ENCODE data around the gene PNLIPRP1.

Gene PNLIPRP1

DNA sequence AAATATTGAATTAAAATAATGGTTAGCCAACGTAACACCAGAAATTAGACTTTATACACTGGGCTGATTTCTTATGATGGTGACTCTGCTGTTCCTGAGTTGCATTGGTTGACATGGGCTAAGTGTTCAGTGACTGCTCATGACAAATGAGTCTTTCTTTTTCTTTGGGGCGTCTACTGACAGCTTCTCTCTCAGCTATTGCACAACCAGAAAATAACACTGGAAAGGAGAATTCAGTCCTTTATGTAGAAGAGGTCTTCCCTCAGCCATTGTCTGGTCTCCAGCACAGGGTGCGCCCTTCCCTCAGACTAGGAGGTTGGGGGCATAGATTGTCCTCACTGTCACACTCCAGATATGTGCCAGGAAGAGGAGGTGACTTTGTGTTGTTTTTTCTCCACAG, 23.4 kb upstream of the PNLIPRP1 start:
- no peak for DNase-seq (ENCODE audit: low read depth)
- Histone ChIP-seq H3K9me3 (ENCODE audit: control insufficient read depth, low read length) (no peaks in the 10 kb centered on the region), H3K9ac (ENCODE audit: low read length) (no peak overlapping the region), H3K4me3 (ENCODE audit: low read length) (no peak overlapping the region), H3K36me3 (ENCODE audit: control insufficient read depth, insufficient read depth, low read length, severe bottlenecking) (no peaks in the 10 kb centered on the region), H3K27me3 (replicated peaks; ENCODE audit: control insufficient read depth, insufficient read depth, low read length) (peaks cover 6% of the 10 kb centered on the region), H3K4me1 (ENCODE audit: control insufficient read depth, insufficient read depth, low read length) (no peaks in the 10 kb centered on the region)

DNA sequence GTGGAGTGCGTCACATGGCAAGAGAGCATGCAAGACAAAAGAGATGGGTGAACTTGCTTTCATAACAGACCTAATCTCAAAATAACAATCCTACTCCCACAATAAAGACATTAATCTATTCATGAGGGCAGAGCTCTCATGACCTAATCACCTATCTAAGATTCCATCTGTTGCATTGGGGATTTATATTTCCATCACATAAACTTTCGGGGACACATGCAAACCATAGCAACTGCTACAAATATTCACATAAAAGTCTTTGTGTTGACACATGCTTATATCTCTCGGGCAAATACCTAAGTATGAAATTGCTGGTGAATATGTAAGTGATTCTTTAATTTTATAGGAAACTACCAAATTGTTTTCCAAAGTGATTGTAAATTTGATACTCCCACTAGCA, 16.0 kb upstream of the PNLIPRP1 start:
- H3K9ac ChIP-seq (ENCODE audit: low read length) = no peak overlapping the region
- no peaks in the 10 kb centered on the region for H3K4me1 ChIP-seq (ENCODE audit: control insufficient read depth, insufficient read depth, low read length)
- no peaks in the 10 kb centered on the region for H3K27me3 ChIP-seq (replicated peaks; ENCODE audit: control insufficient read depth, insufficient read depth, low read length)
- H3K9me3 ChIP-seq (ENCODE audit: control insufficient read depth, low read length) = no peaks in the 10 kb centered on the region
- no peaks in the 10 kb centered on the region for H3K36me3 ChIP-seq (ENCODE audit: control insufficient read depth, insufficient read depth, low read length, severe bottlenecking)
- H3K4me3 ChIP-seq (ENCODE audit: low read length) = no peak overlapping the region
- DNase-seq (ENCODE audit: low read depth) = no peak

DNA sequence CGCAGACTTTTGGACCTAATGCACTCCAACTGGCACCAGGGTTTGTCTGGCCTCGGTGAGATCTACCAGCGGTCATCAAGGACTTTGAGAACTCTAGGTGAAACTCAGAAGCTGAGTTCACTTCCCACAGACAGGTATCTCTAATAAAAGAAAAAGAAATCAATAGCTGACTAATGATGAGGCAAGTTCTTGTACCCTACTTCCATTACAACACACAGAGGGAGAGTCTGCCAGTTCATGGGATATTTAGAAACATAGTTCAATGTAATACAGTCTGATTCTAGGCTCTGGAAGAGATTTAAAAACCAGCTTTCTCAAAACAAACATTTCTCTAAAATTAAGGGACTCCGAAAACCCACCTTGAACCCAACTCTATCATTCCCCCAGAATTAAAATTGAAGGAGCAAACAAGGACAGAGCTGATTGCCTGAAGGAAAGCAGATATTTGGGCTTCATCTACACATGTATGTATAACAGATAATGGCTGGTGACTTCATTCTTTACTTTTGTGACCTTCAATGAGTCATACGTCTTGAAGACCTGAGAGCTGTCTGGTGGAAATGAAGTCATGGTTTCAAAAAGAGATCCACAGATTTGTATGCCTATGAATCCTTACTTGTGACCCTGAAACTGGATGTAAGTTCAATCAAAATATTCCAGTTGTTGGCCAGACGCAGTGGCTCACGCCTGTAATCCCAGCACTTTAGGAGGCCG, 2.7 kb upstream of the PNLIPRP1 start:
- H3K4me1 ChIP-seq (ENCODE audit: control insufficient read depth, insufficient read depth, low read length) = no peaks in the 10 kb centered on the region
- H3K36me3 ChIP-seq (ENCODE audit: control insufficient read depth, insufficient read depth, low read length, severe bottlenecking) = no peaks in the 10 kb centered on the region
- DNase-seq (ENCODE audit: low read depth) = no peak

DNA sequence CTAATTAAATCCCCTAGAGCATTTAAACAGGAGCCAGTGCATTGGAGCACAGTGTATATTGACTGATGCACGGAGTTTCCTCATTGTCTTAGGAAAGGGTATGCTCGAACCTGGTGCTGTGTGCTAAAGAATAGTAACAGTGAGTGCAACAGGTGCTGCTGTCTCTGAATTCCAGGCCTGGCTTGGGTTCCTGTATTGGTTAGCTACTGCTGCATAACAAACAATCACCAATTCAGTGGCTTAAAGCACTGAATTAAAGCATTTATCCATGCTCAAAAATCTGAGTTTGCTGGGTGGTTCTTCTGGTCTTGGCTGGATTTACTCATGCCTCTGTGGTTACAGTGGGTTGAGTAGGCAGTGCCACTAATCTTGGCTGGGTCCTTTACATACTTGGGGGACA, 1.8 kb upstream of the PNLIPRP1 start:
- Histone ChIP-seq H3K9ac (ENCODE audit: low read length) (no peak overlapping the region), H3K27me3 (replicated peaks; ENCODE audit: control insufficient read depth, insufficient read depth, low read length) (peaks cover 10% of the 10 kb centered on the region), H3K36me3 (ENCODE audit: control insufficient read depth, insufficient read depth, low read length, severe bottlenecking) (no peaks in the 10 kb centered on the region), H3K4me1 (ENCODE audit: control insufficient read depth, insufficient read depth, low read length) (no peaks in the 10 kb centered on the region), H3K4me3 (ENCODE audit: low read length) (no peak overlapping the region), H3K9me3 (ENCODE audit: control insufficient read depth, low read length) (peaks cover 6% of the 10 kb centered on the region)
- DNase-seq (ENCODE audit: low read depth) = no peak

More for the DNA sequence above, 2.7 kb upstream of the PNLIPRP1 start:
- peaks cover 6% of the 10 kb centered on the region for H3K9me3 ChIP-seq (ENCODE audit: control insufficient read depth, low read length)
- peaks cover 10% of the 10 kb centered on the region for H3K27me3 ChIP-seq (replicated peaks; ENCODE audit: control insufficient read depth, insufficient read depth, low read length)
- no peak overlapping the region for H3K4me3 ChIP-seq (ENCODE audit: low read length)
- H3K9ac ChIP-seq (ENCODE audit: low read length) = no peak overlapping the region

DNA sequence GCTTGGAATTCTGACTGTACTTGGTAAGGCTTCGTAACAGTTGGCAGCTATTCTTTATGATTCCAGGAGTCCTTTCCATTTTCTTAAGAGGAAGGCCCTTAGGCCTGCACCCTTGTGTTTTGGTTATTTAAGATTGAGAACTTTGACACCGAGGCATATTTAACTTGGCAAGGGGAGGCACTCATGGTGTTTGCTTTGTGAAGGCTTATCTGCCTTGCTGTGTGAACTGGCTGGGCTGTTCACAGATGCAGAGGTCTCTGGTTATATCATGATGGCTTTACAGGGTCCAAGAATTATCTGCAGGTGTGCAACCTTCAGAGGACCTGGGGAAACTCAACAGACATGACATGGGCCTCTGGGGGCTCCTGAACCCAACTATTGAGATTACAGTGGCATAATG, 833 bp upstream of the PNLIPRP1 start:
- no peak for DNase-seq (ENCODE audit: low read depth)
- Histone ChIP-seq H3K4me3 (ENCODE audit: low read length) (no peak overlapping the region), H3K9ac (ENCODE audit: low read length) (no peak overlapping the region)

GRCh38 chr10:116593139-116593740, 2.5 kb downstream of the PNLIPRP1 start:
- DNase-seq (ENCODE audit: low read depth) = no peak
- Histone ChIP-seq H3K36me3 (ENCODE audit: control insufficient read depth, insufficient read depth, low read length, severe bottlenecking) (no peaks in the 10 kb centered on the region), H3K4me1 (ENCODE audit: control insufficient read depth, insufficient read depth, low read length) (peaks cover 4% of the 10 kb centered on the region), H3K9ac (ENCODE audit: low read length) (no peak overlapping the region), H3K4me3 (ENCODE audit: low read length) (no peak overlapping the region), H3K27me3 (replicated peaks; ENCODE audit: control insufficient read depth, insufficient read depth, low read length) (peaks cover 32% of the 10 kb centered on the region), H3K9me3 (ENCODE audit: control insufficient read depth, low read length) (peaks cover 6% of the 10 kb centered on the region)

More for the DNA sequence above, 833 bp upstream of the PNLIPRP1 start:
- peaks cover 10% of the 10 kb centered on the region for H3K27me3 ChIP-seq (replicated peaks; ENCODE audit: control insufficient read depth, insufficient read depth, low read length)
- no peaks in the 10 kb centered on the region for H3K36me3 ChIP-seq (ENCODE audit: control insufficient read depth, insufficient read depth, low read length, severe bottlenecking)
- peaks cover 6% of the 10 kb centered on the region for H3K9me3 ChIP-seq (ENCODE audit: control insufficient read depth, low read length)
- no peaks in the 10 kb centered on the region for H3K4me1 ChIP-seq (ENCODE audit: control insufficient read depth, insufficient read depth, low read length)

- peaks cover 32% of the 10 kb centered on the region for H3K27me3 ChIP-seq (replicated peaks; ENCODE audit: control insufficient read depth, insufficient read depth, low read length)
- H3K36me3 ChIP-seq (ENCODE audit: control insufficient read depth, insufficient read depth, low read length, severe bottlenecking) = no peaks in the 10 kb centered on the region
- peaks cover 4% of the 10 kb centered on the region for H3K4me1 ChIP-seq (ENCODE audit: control insufficient read depth, insufficient read depth, low read length)
- no peak overlapping the region for H3K9ac ChIP-seq (ENCODE audit: low read length)
- no peaks in the 10 kb centered on the region for H3K9me3 ChIP-seq (ENCODE audit: control insufficient read depth, low read length)
- DNase-seq (ENCODE audit: low read depth) = no peak
- H3K4me3 ChIP-seq (ENCODE audit: low read length) = no peak overlapping the region
Measured at GRCh38 chr10:116594525-116595035, 3.8 kb downstream of the PNLIPRP1 start.

GRCh38 chr10:116596062-116596461, 5.3 kb downstream of the PNLIPRP1 start:
- DNase-seq (ENCODE audit: low read depth) = no peak
- Histone ChIP-seq H3K27me3 (replicated peaks; ENCODE audit: control insufficient read depth, insufficient read depth, low read length) (peaks cover 38% of the 10 kb centered on the region), H3K4me3 (ENCODE audit: low read length) (no peak overlapping the region), H3K9ac (ENCODE audit: low read length) (no peak overlapping the region), H3K36me3 (ENCODE audit: control insufficient read depth, insufficient read depth, low read length, severe bottlenecking) (no peaks in the 10 kb centered on the region), H3K4me1 (ENCODE audit: control insufficient read depth, insufficient read depth, low read length) (peaks cover 4% of the 10 kb centered on the region), H3K9me3 (ENCODE audit: control insufficient read depth, low read length) (no peaks in the 10 kb centered on the region)

- no peaks in the 10 kb centered on the region for H3K9me3 ChIP-seq (ENCODE audit: control insufficient read depth, low read length)
- H3K36me3 ChIP-seq (ENCODE audit: control insufficient read depth, insufficient read depth, low read length, severe bottlenecking) = no peaks in the 10 kb centered on the region
- H3K4me1 ChIP-seq (ENCODE audit: control insufficient read depth, insufficient read depth, low read length) = peaks cover 4% of the 10 kb centered on the region
- no peak for DNase-seq (ENCODE audit: low read depth)
- peaks cover 41% of the 10 kb centered on the region for H3K27me3 ChIP-seq (replicated peaks; ENCODE audit: control insufficient read depth, insufficient read depth, low read length)
- H3K4me3 ChIP-seq (ENCODE audit: low read length) = no peak overlapping the region
- H3K9ac ChIP-seq (ENCODE audit: low read length) = no peak overlapping the region
Measured at GRCh38 chr10:116597543-116597942, 6.8 kb downstream of the PNLIPRP1 start.

DNA sequence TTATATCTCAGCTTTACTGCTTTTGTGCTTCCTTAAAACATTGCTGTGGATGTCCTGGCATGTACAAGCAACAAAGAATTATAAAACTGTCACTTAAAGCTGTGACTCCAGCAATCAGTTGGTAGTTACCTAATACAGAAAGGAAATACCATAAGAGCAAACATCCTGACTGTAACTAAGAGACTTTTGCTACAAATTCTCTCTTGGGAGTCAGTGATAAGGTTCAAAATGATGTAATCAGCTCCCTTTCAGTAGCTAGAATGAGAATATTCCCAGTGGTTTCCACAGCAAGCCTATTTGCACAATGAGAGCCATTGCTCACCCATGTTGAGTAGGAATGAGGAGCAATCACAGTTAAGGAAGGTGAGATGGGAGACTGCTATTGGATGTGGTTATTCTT, 7.6 kb downstream of the PNLIPRP1 start:
- H3K4me3 ChIP-seq (ENCODE audit: low read length) = no peak overlapping the region
- no peak overlapping the region for H3K9ac ChIP-seq (ENCODE audit: low read length)
- H3K9me3 ChIP-seq (ENCODE audit: control insufficient read depth, low read length) = no peaks in the 10 kb centered on the region
- peaks cover 41% of the 10 kb centered on the region for H3K27me3 ChIP-seq (replicated peaks; ENCODE audit: control insufficient read depth, insufficient read depth, low read length)
- no peak for DNase-seq (ENCODE audit: low read depth)
- H3K36me3 ChIP-seq (ENCODE audit: control insufficient read depth, insufficient read depth, low read length, severe bottlenecking) = no peaks in the 10 kb centered on the region
- peaks cover 4% of the 10 kb centered on the region for H3K4me1 ChIP-seq (ENCODE audit: control insufficient read depth, insufficient read depth, low read length)

DNA sequence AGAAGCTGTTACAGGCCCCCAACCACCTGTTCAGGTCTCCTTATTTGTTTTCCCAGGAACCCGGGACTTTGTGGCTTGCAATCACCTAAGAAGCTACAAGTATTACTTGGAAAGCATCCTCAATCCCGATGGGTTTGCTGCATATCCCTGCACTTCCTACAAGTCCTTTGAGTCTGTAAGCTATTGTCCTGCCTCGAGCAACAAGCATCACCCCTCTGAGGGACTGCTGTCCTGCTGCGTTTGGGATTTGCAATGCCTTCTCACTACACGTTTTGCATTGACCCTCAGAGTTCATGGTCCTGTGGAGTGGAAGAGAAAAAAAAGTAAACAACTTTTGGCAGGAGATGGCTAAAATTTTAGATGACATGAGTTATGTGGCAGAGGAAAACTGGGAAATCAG, 9.2 kb downstream of the PNLIPRP1 start:
- H3K27me3 ChIP-seq (replicated peaks; ENCODE audit: control insufficient read depth, insufficient read depth, low read length) = peaks cover 41% of the 10 kb centered on the region
- no peak overlapping the region for H3K4me3 ChIP-seq (ENCODE audit: low read length)
- no peaks in the 10 kb centered on the region for H3K9me3 ChIP-seq (ENCODE audit: control insufficient read depth, low read length)

More for the DNA sequence above, 9.2 kb downstream of the PNLIPRP1 start:
- no peak for DNase-seq (ENCODE audit: low read depth)
- Histone ChIP-seq H3K4me1 (ENCODE audit: control insufficient read depth, insufficient read depth, low read length) (peaks cover 4% of the 10 kb centered on the region), H3K36me3 (ENCODE audit: control insufficient read depth, insufficient read depth, low read length, severe bottlenecking) (no peaks in the 10 kb centered on the region), H3K9ac (ENCODE audit: low read length) (no peak overlapping the region)

Data from adipocyte (in vitro differentiated cells).